Loucy (cell line): Measurements from ENCODE around the gene NIM1K.

Source experiments
- CTCF ChIP-seq: fragments of 200-600 bp; sonication (generic); conservative IDR thresholded peaks from 2 replicates; pipeline ENCODE4 v1.5.1; 2014; ENCODE audit warnings: mild to moderate bottlenecking, antibody characterized with exemption, low read length
- EZH2phosphoT487 ChIP-seq: fragments of 200-600 bp; IDR thresholded peaks from 2 replicates; pipeline ENCODE4 v1.6.1; 2018; ENCODE audit warnings: antibody characterized with exemption, mild to moderate bottlenecking, moderate library complexity, borderline replicate concordance

- TF ChIP-seq CTCF: no peak
- no peak for TF ChIP-seq EZH2phosphoT487
Measured at GRCh38 chr5:43157068-43157467, 35.0 kb upstream of the NIM1K start.
